Measurements from ENCODE around the gene ARID1B. TPM values are rescaled to one million over a fixed set of nuclear protein-coding genes. Genes with fewer than 3 reads are reported as not detected.

ARID1B gene
- total and polyA plus RNA-seq, 2 of the 13 experiments (the other 11 are each of a cell fraction or from before 2014, with no cell fraction given): 20.1 to 32.6 TPM

DNA sequence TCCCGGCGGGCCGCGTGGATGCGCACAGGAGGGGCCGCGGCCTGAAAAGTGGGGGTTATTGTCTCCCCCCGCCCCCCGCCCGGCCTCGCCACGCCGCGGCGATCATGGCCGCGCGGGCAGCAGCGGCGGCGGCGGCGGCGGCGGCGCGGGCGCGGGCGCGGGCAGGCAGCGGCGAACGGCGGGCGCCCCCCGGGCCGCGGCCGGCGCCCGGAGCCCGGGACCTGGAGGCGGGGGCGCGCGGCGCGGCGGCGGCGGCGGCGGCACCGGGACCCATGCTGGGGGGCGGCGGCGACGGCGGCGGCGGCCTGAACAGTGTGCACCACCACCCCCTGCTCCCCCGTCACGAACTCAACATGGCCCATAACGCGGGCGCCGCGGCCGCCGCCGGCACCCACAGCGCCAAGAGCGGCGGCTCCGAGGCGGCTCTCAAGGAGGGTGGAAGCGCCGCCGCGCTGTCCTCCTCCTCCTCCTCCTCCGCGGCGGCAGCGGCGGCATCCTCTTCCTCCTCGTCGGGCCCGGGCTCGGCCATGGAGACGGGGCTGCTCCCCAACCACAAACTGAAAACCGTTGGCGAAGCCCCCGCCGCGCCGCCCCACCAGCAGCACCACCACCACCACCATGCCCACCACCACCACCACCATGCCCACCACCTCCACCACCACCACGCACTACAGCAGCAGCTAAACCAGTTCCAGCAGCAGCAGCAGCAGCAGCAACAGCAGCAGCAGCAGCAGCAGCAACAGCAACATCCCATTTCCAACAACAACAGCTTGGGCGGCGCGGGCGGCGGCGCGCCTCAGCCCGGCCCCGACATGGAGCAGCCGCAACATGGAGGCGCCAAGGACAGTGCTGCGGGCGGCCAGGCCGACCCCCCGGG is 637 bp downstream of the ARID1B start (continued):
- TF ChIP-seq ZNF883 (CRISPR knock-in tag; IDR thresholded peaks at IDR 0.05; ENCODE audit: not compliant biosample characterization): no peak
- TF ChIP-seq, protein P1, sequence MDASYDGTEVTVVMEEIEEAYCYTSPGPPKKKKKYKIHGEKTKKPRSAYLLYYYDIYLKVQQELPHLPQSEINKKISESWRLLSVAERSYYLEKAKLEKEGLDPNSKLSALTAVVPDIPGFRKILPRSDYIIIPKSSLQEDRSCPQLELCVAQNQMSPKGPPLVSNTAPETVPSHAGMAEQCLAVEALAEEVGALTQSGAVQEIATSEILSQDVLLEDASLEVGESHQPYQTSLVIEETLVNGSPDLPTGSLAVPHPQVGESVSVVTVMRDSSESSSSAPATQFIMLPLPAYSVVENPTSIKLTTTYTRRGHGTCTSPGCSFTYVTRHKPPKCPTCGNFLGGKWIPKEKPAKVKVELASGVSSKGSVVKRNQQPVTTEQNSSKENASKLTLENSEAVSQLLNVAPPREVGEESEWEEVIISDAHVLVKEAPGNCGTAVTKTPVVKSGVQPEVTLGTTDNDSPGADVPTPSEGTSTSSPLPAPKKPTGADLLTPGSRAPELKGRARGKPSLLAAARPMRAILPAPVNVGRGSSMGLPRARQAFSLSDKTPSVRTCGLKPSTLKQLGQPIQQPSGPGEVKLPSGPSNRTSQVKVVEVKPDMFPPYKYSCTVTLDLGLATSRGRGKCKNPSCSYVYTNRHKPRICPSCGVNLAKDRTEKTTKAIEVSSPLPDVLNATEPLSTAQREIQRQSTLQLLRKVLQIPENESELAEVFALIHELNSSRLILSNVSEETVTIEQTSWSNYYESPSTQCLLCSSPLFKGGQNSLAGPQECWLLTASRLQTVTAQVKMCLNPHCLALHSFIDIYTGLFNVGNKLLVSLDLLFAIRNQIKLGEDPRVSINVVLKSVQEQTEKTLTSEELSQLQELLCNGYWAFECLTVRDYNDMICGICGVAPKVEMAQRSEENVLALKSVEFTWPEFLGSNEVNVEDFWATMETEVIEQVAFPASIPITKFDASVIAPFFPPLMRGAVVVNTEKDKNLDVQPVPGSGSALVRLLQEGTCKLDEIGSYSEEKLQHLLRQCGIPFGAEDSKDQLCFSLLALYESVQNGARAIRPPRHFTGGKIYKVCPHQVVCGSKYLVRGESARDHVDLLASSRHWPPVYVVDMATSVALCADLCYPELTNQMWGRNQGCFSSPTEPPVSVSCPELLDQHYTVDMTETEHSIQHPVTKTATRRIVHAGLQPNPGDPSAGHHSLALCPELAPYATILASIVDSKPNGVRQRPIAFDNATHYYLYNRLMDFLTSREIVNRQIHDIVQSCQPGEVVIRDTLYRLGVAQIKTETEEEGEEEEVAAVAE (CRISPR knock-in tag; IDR thresholded peaks at IDR 0.05; ENCODE audit: borderline replicate concordance): no peak
- no peak for TF ChIP-seq ZNF251 (CRISPR knock-in tag; IDR thresholded peaks at IDR 0.05)
- TF ChIP-seq TBP (CRISPR knock-in tag; IDR thresholded peaks at IDR 0.05): no peak
- TF ChIP-seq ZBTB38 (CRISPR knock-in tag; IDR thresholded peaks at IDR 0.05): no peak
- TF ChIP-seq, protein P2, sequence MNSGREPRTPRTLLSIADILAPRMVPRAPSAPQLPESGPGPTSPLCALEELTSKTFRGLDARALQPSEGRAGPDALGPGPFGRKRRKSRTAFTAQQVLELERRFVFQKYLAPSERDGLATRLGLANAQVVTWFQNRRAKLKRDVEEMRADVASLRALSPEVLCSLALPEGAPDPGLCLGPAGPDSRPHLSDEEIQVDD (CRISPR knock-in tag; IDR thresholded peaks at IDR 0.05; ENCODE audit: borderline replicate concordance): peak; percentile 52; the same call in 1 of the 2 replicates
